Kidney (tissue), 14 donors: ENCODE results near the gene GABARAPL2. TPM values are rescaled to one million over a fixed set of nuclear protein-coding genes. Genes with fewer than 3 reads are reported as not detected.

Source experiments
- DNase-seq, 5 donors: peaks; one replicate each; pipeline ENCODE4 v3.0.0-alpha.2; 2013 to 2020
- FAIRE-seq: peaks from 2 replicates; lab custom pipeline; 2012; peaks lifted over from hg19 to GRCh38; lab: Jason Lieb, UNC
- H3K27ac ChIP-seq, 2 donors: one replicate each; pipeline ENCODE4 v1.7.0; 2013; ENCODE audit warnings: low read depth in 2 of 2, low read length in 2 of 2, inconsistent platforms in 1 of 2
- H3K27me3 ChIP-seq: one replicate; pipeline ENCODE4 v1.7.1; 2013; ENCODE audit warnings: low read length, inconsistent platforms; ENCODE audit not compliant: control insufficient read depth, insufficient read depth
- H3K36me3 ChIP-seq, 3 donors: one replicate each; pipeline versions ENCODE4 v1.7.0 to v1.7.1; 2013; ENCODE audit warnings: low read length in 3 of 3, control low read depth in 1 of 3, inconsistent platforms in 1 of 3; ENCODE audit not compliant: insufficient read depth in 3 of 3, control insufficient read depth in 2 of 3
- H3K4me1 ChIP-seq, 3 donors: one replicate each; pipeline versions ENCODE4 v1.7.0 to v1.7.1; 2013; ENCODE audit warnings: low read length in 3 of 3, inconsistent platforms in 1 of 3, low read depth in 1 of 3; ENCODE audit not compliant: control insufficient read depth in 2 of 3, insufficient read depth in 2 of 3
- H3K4me3 ChIP-seq, 3 donors: one replicate each; pipeline versions ENCODE4 v1.7.0 to v1.8.1; 2013; ENCODE audit warnings: low read length in 3 of 3, control low read depth in 1 of 3, inconsistent platforms in 1 of 3
- H3K9ac ChIP-seq, 3 donors: one replicate each; pipeline versions ENCODE4 v1.7.0 to v1.7.1; 2013; ENCODE audit warnings: low read length in 3 of 3, control low read depth in 1 of 3, inconsistent platforms in 1 of 3
- H3K9me3 ChIP-seq, 3 donors: one replicate each; pipeline versions ENCODE4 v1.7.0 to v1.7.1; 2013; ENCODE audit warnings: low read length in 3 of 3, control low read depth in 1 of 3, inconsistent platforms in 1 of 3; ENCODE audit not compliant: control insufficient read depth in 2 of 3, insufficient read depth in 1 of 3
- intact Hi-C: fragments of 100-400 bp; cut with DNase I; formaldehyde crosslinking; loops from one replicate; pipeline ENCODE4 v1.11.1; 2022
- polyA plus RNA-seq: library from polyadenylated mRNA; stranded (reverse); fragments of 350-450 nt; fragmentation: Illumina TruSeq; extraction: RNeasy Lipid Tissue Mini Kit (QIAGEN cat#74804); gene quantifications from one replicate; pipeline ENCODE4 v1.2.3, GENCODE V29; 2014; ENCODE audit warnings: low read depth, low replicate concordance; ENCODE audit not compliant: insufficient read depth
- total RNA-seq: library from RNA; stranded (reverse); fragmentation: NEBNext Ultra II Directional; extraction: Animal tissue kit (Norgen Biotek cat#: 25700); gene quantifications from one replicate; pipeline ENCODE4 v1.2.1, GENCODE V29; 2021
- TF ChIP-seq, protein P1 (sequence below): IDR thresholded peaks from 3 replicates; pipeline ENCODE4 v1.5.1; 2012; ENCODE audit warnings: mild to moderate bottlenecking, moderate library complexity, borderline replicate concordance; ENCODE audit not compliant: insufficient read depth; ENCODE audit errors: extremely low read depth
- donor health status: control.
- donor health status: control.
- donor health status: control.
- donor health status: control.
- donor health status: control.
- donor health status: DM: yes; HTN: yes; CAD: no.
- donor health status: Normal renal cell carcinoma (clear cell type).

GABARAPL2 gene
- total and polyA plus RNA-seq, 2 donors from 2014 or later, result 116 to 247 TPM

DNA sequence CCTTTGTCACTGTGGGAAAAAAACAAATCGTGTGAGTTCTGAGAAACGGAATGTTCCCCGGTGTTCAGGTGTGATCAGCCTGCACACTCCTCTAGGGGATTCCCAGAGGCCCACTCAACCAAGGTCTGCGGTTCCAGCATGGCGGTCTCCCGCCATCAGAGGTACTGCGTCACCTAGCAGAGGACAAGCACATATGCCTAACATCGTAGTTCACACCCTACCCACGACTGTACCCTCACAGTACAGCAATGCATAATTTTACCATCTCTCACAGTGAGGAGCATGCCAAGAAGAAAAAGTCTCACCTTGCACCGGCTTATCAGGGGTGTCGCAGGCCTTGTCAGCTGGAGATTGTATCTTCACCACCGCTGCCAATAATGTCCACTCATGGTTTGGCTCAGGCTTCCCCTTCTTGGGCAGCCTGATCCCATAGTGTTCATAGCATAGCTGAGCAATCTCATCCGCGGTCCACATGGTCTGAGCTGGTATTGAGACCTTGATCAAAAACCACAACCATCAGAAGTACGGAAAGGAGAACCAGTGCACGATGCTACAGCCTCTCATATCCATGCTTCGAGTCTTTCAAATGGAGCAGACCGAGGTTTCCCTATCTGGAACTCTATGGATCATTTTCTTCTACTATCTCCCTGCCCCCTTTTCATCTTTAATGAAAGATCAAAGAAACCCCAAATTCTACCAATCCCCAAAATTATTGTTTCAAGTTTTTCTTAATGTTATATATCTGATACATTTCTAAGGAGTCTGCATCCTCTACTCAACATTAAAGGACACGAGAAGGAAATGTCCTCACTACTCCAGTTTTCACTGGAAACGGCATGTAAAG lies 54.4 kb downstream of the GABARAPL2 start:
- no peaks in the 10 kb centered on the region for H3K27me3 ChIP-seq
- TF ChIP-seq, protein P1, sequence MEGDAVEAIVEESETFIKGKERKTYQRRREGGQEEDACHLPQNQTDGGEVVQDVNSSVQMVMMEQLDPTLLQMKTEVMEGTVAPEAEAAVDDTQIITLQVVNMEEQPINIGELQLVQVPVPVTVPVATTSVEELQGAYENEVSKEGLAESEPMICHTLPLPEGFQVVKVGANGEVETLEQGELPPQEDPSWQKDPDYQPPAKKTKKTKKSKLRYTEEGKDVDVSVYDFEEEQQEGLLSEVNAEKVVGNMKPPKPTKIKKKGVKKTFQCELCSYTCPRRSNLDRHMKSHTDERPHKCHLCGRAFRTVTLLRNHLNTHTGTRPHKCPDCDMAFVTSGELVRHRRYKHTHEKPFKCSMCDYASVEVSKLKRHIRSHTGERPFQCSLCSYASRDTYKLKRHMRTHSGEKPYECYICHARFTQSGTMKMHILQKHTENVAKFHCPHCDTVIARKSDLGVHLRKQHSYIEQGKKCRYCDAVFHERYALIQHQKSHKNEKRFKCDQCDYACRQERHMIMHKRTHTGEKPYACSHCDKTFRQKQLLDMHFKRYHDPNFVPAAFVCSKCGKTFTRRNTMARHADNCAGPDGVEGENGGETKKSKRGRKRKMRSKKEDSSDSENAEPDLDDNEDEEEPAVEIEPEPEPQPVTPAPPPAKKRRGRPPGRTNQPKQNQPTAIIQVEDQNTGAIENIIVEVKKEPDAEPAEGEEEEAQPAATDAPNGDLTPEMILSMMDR, result no peak
- no peak overlapping the region for H3K27ac ChIP-seq
- no peak for FAIRE-seq
- H3K9ac ChIP-seq, result no peak overlapping the region
- no peak for DNase-seq
- no peak overlapping the region for H3K4me3 ChIP-seq
- H3K9me3 ChIP-seq, result no peaks in the 10 kb centered on the region
- intact Hi-C loops, result no loop called here
- H3K4me1 ChIP-seq, result peaks cover 0 to 6% (median 3%) of the 10 kb centered on the region in 3 donors
- peaks cover 5 to 17% (median 14%) of the 10 kb centered on the region in 3 donors for H3K36me3 ChIP-seq

DNA sequence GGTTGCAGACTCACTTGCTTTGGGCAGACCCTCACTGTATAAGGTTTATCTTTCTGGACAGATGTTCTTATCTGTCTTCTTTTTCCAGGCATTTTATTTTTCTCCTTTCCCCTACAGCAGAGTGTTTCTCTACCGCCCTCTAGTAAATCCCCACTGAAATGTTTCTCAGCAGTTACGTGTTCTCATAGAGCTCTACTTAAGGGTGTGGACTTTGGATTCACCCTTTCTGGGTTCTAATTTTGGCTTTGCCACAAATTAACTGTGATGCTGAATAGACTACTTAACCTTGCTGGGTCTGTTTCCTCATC lies 54.9 kb downstream of the GABARAPL2 start:
- FAIRE-seq, result no peak
- H3K9me3 ChIP-seq, result no peaks in the 10 kb centered on the region
- H3K4me1 ChIP-seq, result peaks cover 0 to 6% (median 3%) of the 10 kb centered on the region in 3 donors
- H3K27me3 ChIP-seq, result no peaks in the 10 kb centered on the region
- H3K9ac ChIP-seq, result no peak overlapping the region
- DNase-seq, result peak in 1 of 5 donors; percentile 49
- TF ChIP-seq, protein P1, result no peak
- intact Hi-C loops, result no loop called here
- peaks cover 8 to 21% (median 20%) of the 10 kb centered on the region in 3 donors for H3K36me3 ChIP-seq
- no peak overlapping the region for H3K4me3 ChIP-seq
- H3K27ac ChIP-seq, result no peak overlapping the region

DNA sequence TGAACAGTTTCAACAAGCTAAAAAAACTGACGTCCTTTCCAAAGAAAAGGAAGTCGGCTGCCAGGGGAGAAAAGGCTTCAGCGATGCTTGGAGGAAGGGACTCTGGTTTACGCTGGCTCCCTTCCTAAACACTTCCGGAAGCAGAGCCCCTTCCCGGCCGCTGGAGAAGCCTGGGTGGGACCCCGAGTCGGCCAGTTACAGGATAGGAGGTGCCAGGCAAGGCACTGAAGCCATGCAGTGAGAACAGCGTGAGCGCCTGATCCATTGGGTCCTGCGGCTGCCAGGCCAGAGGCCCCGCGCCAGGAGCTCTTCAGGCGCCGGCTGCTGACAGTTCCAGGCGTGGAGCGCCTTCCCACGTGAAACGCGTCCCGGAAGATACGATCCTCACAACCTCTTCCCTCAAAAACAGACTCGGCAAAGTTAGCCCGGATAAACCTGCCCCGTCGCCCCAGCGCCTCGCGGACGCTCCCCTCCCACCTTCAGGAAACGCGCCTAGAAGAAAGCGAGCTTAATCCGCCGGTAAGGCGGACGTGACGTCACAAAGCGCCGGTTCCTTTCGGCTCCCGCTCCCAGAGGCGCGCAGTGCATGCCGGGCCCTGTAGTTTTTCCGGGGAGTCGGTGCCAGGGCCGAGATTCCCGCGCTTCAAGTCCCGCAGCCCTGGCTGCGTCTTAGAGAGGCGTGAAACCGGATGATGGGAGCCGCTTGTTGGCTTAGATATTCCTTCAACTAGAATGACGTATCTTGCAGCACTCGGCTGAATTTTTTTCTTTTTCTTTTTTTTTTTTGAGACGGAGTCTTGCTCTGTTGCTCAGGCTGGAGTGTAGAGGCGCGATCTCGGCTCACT lies 56.8 kb downstream of the GABARAPL2 start, which contains the start of gene ADAT1:
TSS of gene ADAT1 (minus strand) at position 521 of the 845 bp plus-strand sequence. CDS start 2,482 bp downstream, outside the sequence.
- peak within 1 kb of the TSS; percentile 67 to 87 (median 86) for H3K4me3 ChIP-seq
- FAIRE-seq (peak; percentile 42), DNase-seq (peak; percentile 98 to 99 (median 99))
- TF ChIP-seq, protein P1, result no peak
- peak within 1 kb of the TSS; percentile 87 to 90 for H3K27ac ChIP-seq
- intact Hi-C loops, result no loop called here
- H3K4me1 ChIP-seq, result peaks cover 0 to 6% (median 3%) of the 10 kb centered on the region in 3 donors
- H3K9me3 ChIP-seq, result no peaks in the 10 kb centered on the region
- peak within 1 kb of the TSS; percentile 68 to 77 (median 73) for H3K9ac ChIP-seq
- H3K36me3 ChIP-seq, result peaks cover 5 to 22% (median 18%) of the 10 kb centered on the region in 3 donors
- H3K27me3 ChIP-seq, result no peaks in the 10 kb centered on the region
